ENCODE measurements around the gene IPO8.

The IPO8 gene

GRCh38 chr12:30730011-30730410, 34.3 kb upstream of the IPO8 start:
- CTCF ChIA-PET, result interaction anchor here (0.6 kb wide), 1 partner anchor 541 kb away, joined by 3 read pairs; no protein-coding TSS in a partner anchor

GRCh38 chr12:30729547-30729946, 33.9 kb upstream of the IPO8 start:
- TF ChIP-seq NFRKB (IDR thresholded peaks at IDR 0.05) (no peak), ARNT (IDR thresholded peaks at IDR 0.05) (no peak), FOXA1 (IDR thresholded peaks at IDR 0.05) (no peak), SP1 (IDR thresholded peaks at IDR 0.05) (no peak), FOXK2 (IDR thresholded peaks at IDR 0.05) (no peak), CTBP1 (IDR thresholded peaks at IDR 0.05; ENCODE audit: borderline replicate concordance) (no peak), PKNOX1 (IDR thresholded peaks at IDR 0.05) (no peak), FOXM1 (IDR thresholded peaks at IDR 0.05; ENCODE audit: borderline replicate concordance) (no peak), SUZ12 (IDR thresholded peaks at IDR 0.05) (no peak), TARDBP (IDR thresholded peaks at IDR 0.05) (no peak), ELF4 (IDR thresholded peaks at IDR 0.05) (no peak)
- DNase-seq (ENCODE audit: extremely low spot score), result no peak
- CTCF ChIA-PET, result interaction anchor here (0.6 kb wide), 1 partner anchor 542 kb away, joined by 3 read pairs; no protein-coding TSS in a partner anchor
- POLR2A ChIA-PET, result no interaction called here

More at GRCh38 chr12:30730011-30730410, 34.3 kb upstream of the IPO8 start:
- no peak for DNase-seq (ENCODE audit: extremely low spot score)
- TF ChIP-seq FOXA1 (IDR thresholded peaks at IDR 0.05) (no peak), BHLHE40 (IDR thresholded peaks at IDR 0.05; ENCODE audit: borderline replicate concordance) (no peak), ARNT (IDR thresholded peaks at IDR 0.05) (no peak)
- POLR2A ChIA-PET, result no interaction called here

GRCh38 chr12:30726647-30727046, 31.0 kb upstream of the IPO8 start:
- POLR2A ChIA-PET, result no interaction called here
- CTCF ChIA-PET, result no interaction called here
- TF ChIP-seq LEF1 (IDR thresholded peaks at IDR 0.05; ENCODE audit: borderline replicate concordance) (no peak), L3MBTL2 (conservative IDR thresholded peaks at IDR 0.05) (no peak), BHLHE40 (IDR thresholded peaks at IDR 0.05; ENCODE audit: borderline replicate concordance) (no peak), ELF4 (IDR thresholded peaks at IDR 0.05) (no peak), HDGF (IDR thresholded peaks at IDR 0.05; ENCODE audit: borderline replicate concordance) (no peak), SP1 (IDR thresholded peaks at IDR 0.05) (no peak), NFRKB (IDR thresholded peaks at IDR 0.05) (no peak), ZNF384 (IDR thresholded peaks at IDR 0.05) (no peak), FOXM1 (IDR thresholded peaks at IDR 0.05; ENCODE audit: borderline replicate concordance) (no peak), PKNOX1 (IDR thresholded peaks at IDR 0.05) (no peak), ARNT (IDR thresholded peaks at IDR 0.05) (no peak), SUZ12 (IDR thresholded peaks at IDR 0.05) (no peak), FOXK2 (IDR thresholded peaks at IDR 0.05) (no peak), CTBP1 (IDR thresholded peaks at IDR 0.05; ENCODE audit: borderline replicate concordance) (no peak), FOXA1 (IDR thresholded peaks at IDR 0.05) (no peak)
- DNase-seq (ENCODE audit: extremely low spot score), result no peak

- ChIA-PET POLR2A (no interaction called here), CTCF (no interaction called here)
- DNase-seq (ENCODE audit: extremely low spot score), result no peak
- TF ChIP-seq ZNF384 (IDR thresholded peaks at IDR 0.05) (no peak), PKNOX1 (IDR thresholded peaks at IDR 0.05) (no peak), NFRKB (IDR thresholded peaks at IDR 0.05) (no peak), FOXA1 (IDR thresholded peaks at IDR 0.05) (no peak), SP1 (IDR thresholded peaks at IDR 0.05) (no peak), ARNT (IDR thresholded peaks at IDR 0.05) (no peak), ELF4 (IDR thresholded peaks at IDR 0.05) (no peak), SUZ12 (IDR thresholded peaks at IDR 0.05) (no peak), BHLHE40 (IDR thresholded peaks at IDR 0.05; ENCODE audit: borderline replicate concordance) (no peak), TARDBP (IDR thresholded peaks at IDR 0.05) (no peak), FOXK2 (IDR thresholded peaks at IDR 0.05) (no peak), FOXM1 (IDR thresholded peaks at IDR 0.05; ENCODE audit: borderline replicate concordance) (no peak), HDGF (IDR thresholded peaks at IDR 0.05; ENCODE audit: borderline replicate concordance) (no peak), LEF1 (IDR thresholded peaks at IDR 0.05; ENCODE audit: borderline replicate concordance) (no peak), CTBP1 (IDR thresholded peaks at IDR 0.05; ENCODE audit: borderline replicate concordance) (no peak), L3MBTL2 (conservative IDR thresholded peaks at IDR 0.05) (no peak)
Observed at GRCh38 chr12:30725739-30726138, 30.1 kb upstream of the IPO8 start.

GRCh38 chr12:30719060-30719459, 23.4 kb upstream of the IPO8 start:
- no peak for DNase-seq (ENCODE audit: extremely low spot score)
- TF ChIP-seq HDGF (IDR thresholded peaks at IDR 0.05; ENCODE audit: borderline replicate concordance) (no peak), PKNOX1 (IDR thresholded peaks at IDR 0.05) (no peak), FOXK2 (IDR thresholded peaks at IDR 0.05) (no peak), L3MBTL2 (conservative IDR thresholded peaks at IDR 0.05) (no peak), TARDBP (IDR thresholded peaks at IDR 0.05) (no peak), LEF1 (IDR thresholded peaks at IDR 0.05; ENCODE audit: borderline replicate concordance) (no peak), ZNF384 (IDR thresholded peaks at IDR 0.05) (no peak), SP1 (IDR thresholded peaks at IDR 0.05) (no peak), FOXA1 (IDR thresholded peaks at IDR 0.05) (no peak), ELF4 (IDR thresholded peaks at IDR 0.05) (no peak)
- CTCF ChIA-PET, result no interaction called here
- POLR2A ChIA-PET, result no interaction called here
